Cardiac muscle cell (in vitro differentiated cells and primary cell): ENCODE data around the gene MYCN. TPM values are rescaled to one million over a fixed set of nuclear protein-coding genes. Genes with fewer than 3 reads are reported as not detected.

Experiments
- DNase-seq, 2 donors: peaks; one replicate each; pipeline versions ENCODE4 v3.0.0 to v3.0.0-alpha.2; 2010 to 2017; ENCODE audit warnings: low read depth in 1 of 2, low spot score in 1 of 2
- H3K27ac ChIP-seq: fragments of 200-600 bp; sonication (generic); 2 replicates; pipeline ENCODE4 v1.5.1; 2016
- H3K27me3 ChIP-seq: fragments of 200-600 bp; sonication (generic); 2 replicates; pipeline ENCODE4 v1.6.0; 2016; ENCODE audit warnings: control low read depth
- H3K36me3 ChIP-seq: fragments of 200-600 bp; sonication (generic); 2 replicates; pipeline ENCODE4 v1.5.1; 2016; ENCODE audit warnings: control low read depth
- H3K4me1 ChIP-seq: fragments of 200-600 bp; sonication (generic); 2 replicates; pipeline ENCODE4 v1.8.1; 2017; ENCODE audit warnings: low read depth, mild to moderate bottlenecking, mixed run types
- H3K4me3 ChIP-seq: fragments of 200-600 bp; sonication (generic); 2 replicates; pipeline ENCODE4 v1.5.1; 2016; ENCODE audit warnings: mild to moderate bottlenecking
- H3K9me3 ChIP-seq: fragments of 200-600 bp; sonication (generic); 2 replicates; pipeline ENCODE4 v1.5.1; 2017; ENCODE audit warnings: low read depth, mild to moderate bottlenecking, control low read depth
- polyA plus RNA-seq: library from polyadenylated mRNA; unstranded; fragments of >200 nt; fragmentation: Nextera tagmentation; extraction: Ambion mirVana; gene quantifications from 2 replicates; pipeline ENCODE4 v1.2.1, GENCODE V29; 2016
- total RNA-seq: library from RNA; depleted of rRNA; stranded (reverse); fragments of >200 nt; gene quantifications from 2 replicates; pipeline ENCODE4 v1.2.3, GENCODE V29; 2016
- TF ChIP-seq, protein P1 (sequence below): IDR thresholded peaks from 2 replicates; pipeline ENCODE4 v1.5.1; 2012; ENCODE audit warnings: low read depth, mild to moderate bottlenecking, low read length

Gene MYCN
- total and polyA plus RNA-seq, 2 experiments from 2014 or later, result 38.5 to 72.5 TPM

GRCh38 chr2:15942711-15943345, 2.5 kb downstream of the MYCN start:
- peak overlapping the region; percentile 98 for H3K4me3 ChIP-seq
- peaks cover 15% of the 10 kb centered on the region for H3K36me3 ChIP-seq
- H3K27ac ChIP-seq, result peak overlapping the region; percentile 74

DNA sequence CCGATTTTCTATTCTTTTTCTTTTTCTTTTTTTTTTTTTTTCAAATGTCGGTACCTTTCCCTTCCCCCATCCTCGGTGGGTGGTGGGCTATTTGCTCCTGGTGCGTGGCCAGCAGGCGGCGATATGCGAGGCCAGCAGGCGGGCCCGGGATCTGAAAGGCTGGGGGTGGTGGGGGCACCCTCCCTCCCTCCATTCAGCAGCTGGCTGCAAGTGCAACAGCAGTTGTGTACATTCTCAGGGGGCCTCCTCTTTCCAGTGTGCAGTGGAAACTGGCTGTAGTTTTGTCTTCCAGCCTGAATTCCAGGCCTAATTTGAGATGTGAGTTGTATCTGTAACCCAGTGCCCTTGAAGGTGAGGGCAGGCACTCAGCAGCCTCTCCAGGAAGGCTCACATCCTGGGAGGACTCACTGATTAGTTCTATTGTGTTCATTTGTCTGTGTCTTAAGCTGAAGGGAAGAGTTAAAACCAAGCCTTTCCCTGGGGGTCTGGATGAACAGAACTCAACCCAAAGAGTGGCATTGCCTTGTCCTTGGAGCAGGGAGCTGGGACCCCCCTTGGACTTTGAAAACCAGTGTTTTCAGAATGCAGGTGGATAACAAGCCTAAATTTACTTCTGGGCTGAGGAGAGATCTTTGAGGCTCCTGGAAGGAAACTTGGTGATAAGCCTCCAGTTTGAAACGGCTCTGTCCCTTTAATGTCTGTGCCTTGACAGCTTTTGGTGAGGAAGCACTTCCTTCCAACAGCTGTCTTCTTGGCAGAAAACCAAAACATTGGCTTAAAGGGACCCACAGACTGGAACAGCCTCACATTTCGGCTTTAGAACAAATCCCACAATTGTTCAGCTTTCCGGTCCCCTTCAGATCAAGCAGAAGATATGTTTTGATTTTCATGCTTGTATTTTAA, 3.3 kb downstream of the MYCN start:
- Histone ChIP-seq H3K27me3 (no peaks in the 10 kb centered on the region), H3K9me3 (no peaks in the 10 kb centered on the region), H3K4me3 (peak overlapping the region; percentile 98), H3K4me1 (no peaks in the 10 kb centered on the region), H3K36me3 (peaks cover 15% of the 10 kb centered on the region), H3K27ac (no peak overlapping the region)
- TF ChIP-seq, protein P1, sequence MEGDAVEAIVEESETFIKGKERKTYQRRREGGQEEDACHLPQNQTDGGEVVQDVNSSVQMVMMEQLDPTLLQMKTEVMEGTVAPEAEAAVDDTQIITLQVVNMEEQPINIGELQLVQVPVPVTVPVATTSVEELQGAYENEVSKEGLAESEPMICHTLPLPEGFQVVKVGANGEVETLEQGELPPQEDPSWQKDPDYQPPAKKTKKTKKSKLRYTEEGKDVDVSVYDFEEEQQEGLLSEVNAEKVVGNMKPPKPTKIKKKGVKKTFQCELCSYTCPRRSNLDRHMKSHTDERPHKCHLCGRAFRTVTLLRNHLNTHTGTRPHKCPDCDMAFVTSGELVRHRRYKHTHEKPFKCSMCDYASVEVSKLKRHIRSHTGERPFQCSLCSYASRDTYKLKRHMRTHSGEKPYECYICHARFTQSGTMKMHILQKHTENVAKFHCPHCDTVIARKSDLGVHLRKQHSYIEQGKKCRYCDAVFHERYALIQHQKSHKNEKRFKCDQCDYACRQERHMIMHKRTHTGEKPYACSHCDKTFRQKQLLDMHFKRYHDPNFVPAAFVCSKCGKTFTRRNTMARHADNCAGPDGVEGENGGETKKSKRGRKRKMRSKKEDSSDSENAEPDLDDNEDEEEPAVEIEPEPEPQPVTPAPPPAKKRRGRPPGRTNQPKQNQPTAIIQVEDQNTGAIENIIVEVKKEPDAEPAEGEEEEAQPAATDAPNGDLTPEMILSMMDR, result no peak
- peak; percentile 51 to 82 for DNase-seq

More at GRCh38 chr2:15942711-15943345, 2.5 kb downstream of the MYCN start:
- peak in 1 of 2 donors; percentile 26 for DNase-seq
- TF ChIP-seq, protein P1, result no peak
- H3K27me3 ChIP-seq, result no peaks in the 10 kb centered on the region
- no peaks in the 10 kb centered on the region for H3K9me3 ChIP-seq
- no peaks in the 10 kb centered on the region for H3K4me1 ChIP-seq

- Histone ChIP-seq H3K27ac (no peak overlapping the region), H3K27me3 (no peaks in the 10 kb centered on the region), H3K9me3 (no peaks in the 10 kb centered on the region), H3K36me3 (peaks cover 15% of the 10 kb centered on the region), H3K4me3 (peak overlapping the region; percentile 98), H3K4me1 (no peaks in the 10 kb centered on the region)
- TF ChIP-seq, protein P1, result no peak
- no peak for DNase-seq
These were observed 4.1 kb downstream of the MYCN start for GRCh38 chr2:15944325-15945017.

DNA sequence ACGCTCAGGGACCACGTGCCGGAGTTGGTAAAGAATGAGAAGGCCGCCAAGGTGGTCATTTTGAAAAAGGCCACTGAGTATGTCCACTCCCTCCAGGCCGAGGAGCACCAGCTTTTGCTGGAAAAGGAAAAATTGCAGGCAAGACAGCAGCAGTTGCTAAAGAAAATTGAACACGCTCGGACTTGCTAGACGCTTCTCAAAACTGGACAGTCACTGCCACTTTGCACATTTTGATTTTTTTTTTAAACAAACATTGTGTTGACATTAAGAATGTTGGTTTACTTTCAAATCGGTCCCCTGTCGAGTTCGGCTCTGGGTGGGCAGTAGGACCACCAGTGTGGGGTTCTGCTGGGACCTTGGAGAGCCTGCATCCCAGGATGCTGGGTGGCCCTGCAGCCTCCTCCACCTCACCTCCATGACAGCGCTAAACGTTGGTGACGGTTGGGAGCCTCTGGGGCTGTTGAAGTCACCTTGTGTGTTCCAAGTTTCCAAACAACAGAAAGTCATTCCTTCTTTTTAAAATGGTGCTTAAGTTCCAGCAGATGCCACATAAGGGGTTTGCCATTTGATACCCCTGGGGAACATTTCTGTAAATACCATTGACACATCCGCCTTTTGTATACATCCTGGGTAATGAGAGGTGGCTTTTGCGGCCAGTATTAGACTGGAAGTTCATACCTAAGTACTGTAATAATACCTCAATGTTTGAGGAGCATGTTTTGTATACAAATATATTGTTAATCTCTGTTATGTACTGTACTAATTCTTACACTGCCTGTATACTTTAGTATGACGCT, 5.8 kb downstream of the MYCN start:
- Histone ChIP-seq H3K4me1 (no peaks in the 10 kb centered on the region), H3K4me3 (no peak overlapping the region), H3K36me3 (peaks cover 15% of the 10 kb centered on the region), H3K27me3 (no peaks in the 10 kb centered on the region), H3K27ac (no peak overlapping the region), H3K9me3 (no peaks in the 10 kb centered on the region)
- no peak for DNase-seq
- TF ChIP-seq, protein P1, result no peak

- Histone ChIP-seq H3K36me3 (peaks cover 15% of the 10 kb centered on the region), H3K27me3 (no peaks in the 10 kb centered on the region), H3K4me3 (no peak overlapping the region), H3K27ac (no peak overlapping the region), H3K4me1 (no peaks in the 10 kb centered on the region), H3K9me3 (no peaks in the 10 kb centered on the region)
- DNase-seq, result no peak
- TF ChIP-seq, protein P1, result no peak
These were observed 6.6 kb downstream of the MYCN start for GRCh38 chr2:15946983-15947382.
